ENCODE data around the gene EXOC3.

Gene EXOC3

DNA sequence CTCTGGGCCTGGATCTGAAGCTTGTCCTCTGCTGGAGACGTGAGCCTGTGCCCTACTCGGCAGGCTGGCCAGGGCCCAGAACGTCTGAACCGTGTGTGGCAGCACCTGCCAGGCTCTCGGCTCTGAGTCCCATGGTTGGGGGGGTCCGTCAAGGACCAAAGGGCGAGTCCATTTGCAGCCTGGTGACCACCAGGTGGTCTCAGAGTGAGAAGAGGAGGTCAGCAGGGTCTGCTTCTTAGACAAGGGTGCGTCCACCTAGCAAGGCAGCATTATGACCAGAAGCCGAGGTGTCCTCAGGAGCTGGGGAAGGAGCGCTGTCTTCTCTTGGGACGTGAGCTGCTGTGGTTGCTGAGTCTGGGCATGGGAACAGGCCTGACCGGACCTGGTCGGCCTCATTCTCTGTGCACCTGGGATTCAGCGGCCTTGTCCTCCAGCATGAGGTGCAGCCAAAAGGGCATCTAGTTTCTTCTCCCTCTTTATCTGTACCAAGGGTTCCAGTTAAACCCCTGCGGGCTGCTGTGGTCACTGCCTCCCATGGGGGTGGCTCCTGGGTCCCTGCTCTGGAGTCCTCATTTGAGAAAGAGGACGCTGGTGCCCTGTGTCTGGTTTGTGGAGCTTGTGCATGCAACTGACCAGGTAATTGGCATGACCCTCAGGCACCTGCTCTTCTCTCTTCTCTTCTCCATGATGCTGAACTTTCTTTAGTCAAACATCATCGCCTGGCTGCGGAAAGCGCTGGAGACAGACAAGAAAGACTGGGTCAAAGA lies 14.4 kb downstream of the EXOC3 start:
- no peak for DNase-seq (ENCODE audit: low spot score)

- DNase-seq (ENCODE audit: low spot score) = peak; percentile 25
Measured at GRCh38 chr5:458547-459353, 15.8 kb downstream of the EXOC3 start.

- DNase-seq (ENCODE audit: low spot score) = no peak
Measured at GRCh38 chr5:459562-460272, 16.7 kb downstream of the EXOC3 start.

- DNase-seq (ENCODE audit: low spot score) = no peak
Measured at GRCh38 chr5:460273-460625, 17.3 kb downstream of the EXOC3 start.

DNA sequence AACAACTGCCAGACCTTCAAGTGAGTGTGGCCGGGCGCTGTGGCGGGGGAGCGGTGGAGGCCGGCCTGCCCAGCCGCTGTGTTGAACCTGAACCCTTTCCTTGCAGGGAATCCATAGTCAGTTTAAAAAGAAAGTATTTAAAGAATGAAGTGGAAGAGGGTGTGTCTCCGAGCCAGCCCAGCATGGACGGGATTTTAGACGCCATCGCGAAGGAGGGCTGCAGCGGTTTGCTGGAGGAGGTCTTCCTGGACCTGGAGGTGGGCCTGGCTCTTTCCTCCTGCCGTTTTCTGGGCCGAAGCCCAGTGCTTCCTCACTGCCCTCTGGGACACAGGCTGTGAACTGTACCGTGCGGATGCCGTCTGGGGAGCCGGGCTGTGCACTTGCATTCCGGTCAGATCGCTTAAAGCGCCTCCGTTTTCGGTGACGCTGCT lies 19.1 kb downstream of the EXOC3 start:
- DNase-seq (ENCODE audit: low spot score) = no peak

GRCh38 chr5:463301-463700 lies 20.3 kb downstream of the EXOC3 start:
- no peak for DNase-seq (ENCODE audit: low spot score)

DNA sequence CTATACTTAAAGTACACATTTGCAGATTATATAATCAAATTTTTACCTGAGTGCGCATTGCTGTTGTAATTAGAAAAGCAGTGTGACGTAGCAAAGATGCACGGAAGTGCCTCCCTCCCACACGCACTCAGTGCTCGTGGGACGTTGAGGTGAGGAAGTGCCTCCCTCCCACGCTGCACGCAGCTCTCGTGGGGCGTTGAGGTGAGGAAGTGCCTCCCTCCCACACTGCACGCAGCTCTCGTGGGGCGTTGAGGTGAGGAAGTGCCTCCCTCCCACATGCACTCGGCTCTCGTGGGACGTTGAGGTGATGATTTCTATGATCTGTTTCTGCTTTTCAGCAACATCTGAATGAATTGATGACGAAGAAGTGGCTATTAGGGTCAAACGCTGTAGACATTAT lies 21.0 kb downstream of the EXOC3 start:
- peak; percentile 85 for DNase-seq (ENCODE audit: low spot score)

DNA sequence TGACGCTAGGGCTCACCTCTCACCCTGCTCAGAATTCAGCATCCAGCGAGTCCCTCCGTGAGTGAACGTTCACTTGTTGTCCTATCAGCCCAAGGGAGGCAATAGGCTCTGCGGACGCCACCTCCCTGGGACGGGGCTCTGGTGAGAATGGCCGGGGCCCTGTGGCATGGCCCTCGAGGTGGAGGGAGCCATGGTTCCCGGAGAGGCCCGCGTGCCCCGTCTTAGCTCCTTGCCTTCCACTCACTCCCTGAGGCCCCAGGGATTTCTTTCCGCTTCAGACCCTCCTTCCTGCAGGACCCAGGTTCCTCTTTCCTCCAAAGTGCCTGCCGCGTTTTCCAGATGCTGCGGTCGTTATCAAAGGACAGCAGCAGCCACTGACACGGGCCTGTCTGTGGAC lies 21.5 kb downstream of the EXOC3 start:
- no peak for DNase-seq (ENCODE audit: low spot score)

- no peak for DNase-seq (ENCODE audit: low spot score)
Measured at GRCh38 chr5:464843-465590, 22.0 kb downstream of the EXOC3 start.

DNA sequence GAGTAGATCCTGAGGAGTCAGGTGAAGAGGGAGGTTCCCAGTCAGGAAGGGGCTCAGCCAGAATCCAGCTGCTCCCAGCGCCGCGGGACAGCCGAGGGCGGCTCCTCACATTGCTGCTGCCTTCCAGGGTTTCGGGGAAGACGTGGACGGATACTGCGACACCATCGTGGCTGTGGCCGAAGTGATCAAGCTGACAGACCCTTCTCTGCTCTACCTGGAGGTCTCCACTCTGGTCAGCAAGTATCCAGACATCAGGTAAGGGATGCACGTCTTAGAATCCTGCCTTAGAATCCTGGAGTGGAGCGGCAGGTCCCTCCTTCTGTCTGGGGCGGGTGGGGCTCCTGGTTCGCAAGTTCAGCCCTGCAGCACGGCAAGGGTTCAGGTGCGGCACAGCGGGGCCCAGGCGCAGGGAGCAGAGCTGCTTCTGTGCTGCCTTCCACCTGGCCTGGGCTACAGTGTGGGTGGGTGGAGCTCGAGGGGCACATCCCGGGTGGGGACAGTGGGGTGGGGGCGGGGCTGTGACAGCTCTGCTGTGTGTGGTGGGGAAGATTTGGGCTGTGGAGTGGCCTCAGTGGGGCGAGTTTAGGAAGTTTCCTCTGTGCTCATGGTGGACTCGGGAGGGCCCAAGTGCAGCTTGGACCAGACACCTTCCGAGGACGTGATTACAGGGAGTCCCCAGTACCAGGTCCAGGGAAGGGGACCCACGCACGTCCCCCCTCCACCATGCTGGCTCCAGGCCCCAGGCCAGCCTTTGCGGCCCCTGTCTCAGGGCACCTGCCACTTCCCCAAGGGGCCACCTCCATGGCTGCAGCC lies 22.8 kb downstream of the EXOC3 start:
- no peak for DNase-seq (ENCODE audit: low spot score)

- no peak for DNase-seq (ENCODE audit: low spot score)
Measured at GRCh38 chr5:466661-467310, 23.8 kb downstream of the EXOC3 start.

GRCh38 chr5:468401-468800 lies 25.4 kb downstream of the EXOC3 start:
- DNase-seq (ENCODE audit: low spot score) = no peak

DNA sequence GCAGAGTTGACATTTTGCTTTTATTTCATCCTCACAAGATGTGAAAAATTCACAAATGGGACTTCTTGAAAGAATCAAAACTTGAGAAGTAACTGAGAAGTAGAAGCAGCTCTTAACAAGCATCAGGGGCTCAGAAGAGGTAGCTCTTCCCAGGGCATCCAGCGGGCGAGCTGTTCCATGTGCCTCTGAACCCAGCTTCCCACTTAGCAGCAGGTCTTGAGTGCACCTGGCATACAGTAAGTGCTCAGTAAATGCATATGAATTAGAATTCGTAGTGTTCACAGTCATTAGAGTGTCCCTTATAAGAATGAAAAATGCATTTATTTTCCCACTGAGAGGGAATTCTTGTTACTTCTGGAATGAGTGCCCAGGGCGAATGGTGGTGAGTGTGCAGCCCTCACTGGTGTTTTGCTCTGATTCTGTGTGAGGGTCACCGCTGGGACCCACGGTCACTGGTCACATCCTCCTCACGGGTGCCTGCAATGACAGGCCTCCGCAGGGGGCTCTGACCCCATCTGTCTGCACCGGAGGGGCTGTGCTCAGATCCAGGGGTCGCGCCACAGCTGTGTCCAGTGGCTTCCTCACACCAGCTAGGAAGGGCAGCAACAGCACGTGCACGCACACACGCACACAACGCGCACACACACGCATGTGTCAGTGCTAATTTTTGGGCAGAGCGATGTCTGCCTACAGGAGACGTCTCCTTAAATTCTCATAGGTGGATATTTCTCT lies 26.9 kb downstream of the EXOC3 start:
- DNase-seq (ENCODE audit: low spot score) = no peak

- no peak for DNase-seq (ENCODE audit: low spot score)
Measured at GRCh38 chr5:470961-471749, 28.2 kb downstream of the EXOC3 start.

DNA sequence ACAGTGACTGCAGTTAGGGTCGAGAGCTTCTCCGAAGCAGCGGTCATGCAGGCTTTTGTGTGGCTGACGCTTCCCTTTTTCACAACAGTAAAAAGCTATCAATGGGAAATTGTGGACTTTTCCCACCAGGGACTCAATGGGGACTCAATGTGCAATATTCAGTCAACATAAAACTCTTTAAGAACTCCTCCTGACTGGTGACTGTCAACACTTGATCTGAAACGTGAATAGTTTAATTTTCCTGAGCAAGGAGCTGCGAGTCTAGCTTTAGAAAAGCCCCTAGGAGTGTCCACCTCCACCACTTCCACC lies 28.7 kb downstream of the EXOC3 start:
- DNase-seq (ENCODE audit: low spot score) = no peak

GRCh38 chr5:472076-472655 lies 29.2 kb downstream of the EXOC3 start:
- no peak for DNase-seq (ENCODE audit: low spot score)

- DNase-seq (ENCODE audit: low spot score) = peak; percentile 87
Measured at GRCh38 chr5:472656-473550, 29.9 kb downstream of the EXOC3 start.

Measured in CD4-positive, alpha-beta T cell treated with Interleukin-6 at 100 ng/mL for 8 hours (primary cell).